Left forelimb (tissue), 1 donor: ENCODE measurements around the gene NYNRIN.
"Not testable (repeated sequence)": the region's sequence is repeated elsewhere in the genome, so short reads cannot be mapped to it uniquely, and the experiment has no call there.

Experiments
- DNase-seq: peaks from one replicate; pipeline ENCODE4 v3.0.0-alpha.2; 2018; ENCODE audit warnings: low spot score

NYNRIN gene

GRCh38 chr14:24369907-24370687 lies 28.7 kb upstream of the NYNRIN start:
- DNase-seq = no peak

GRCh38 chr14:24370748-24371147 lies 28.1 kb upstream of the NYNRIN start:
- no peak for DNase-seq

- not testable (repeated sequence) for DNase-seq
Measured at GRCh38 chr14:24371605-24372004, 27.2 kb upstream of the NYNRIN start.

- DNase-seq = no peak
Measured at GRCh38 chr14:24372701-24373416, 25.9 kb upstream of the NYNRIN start.

DNA sequence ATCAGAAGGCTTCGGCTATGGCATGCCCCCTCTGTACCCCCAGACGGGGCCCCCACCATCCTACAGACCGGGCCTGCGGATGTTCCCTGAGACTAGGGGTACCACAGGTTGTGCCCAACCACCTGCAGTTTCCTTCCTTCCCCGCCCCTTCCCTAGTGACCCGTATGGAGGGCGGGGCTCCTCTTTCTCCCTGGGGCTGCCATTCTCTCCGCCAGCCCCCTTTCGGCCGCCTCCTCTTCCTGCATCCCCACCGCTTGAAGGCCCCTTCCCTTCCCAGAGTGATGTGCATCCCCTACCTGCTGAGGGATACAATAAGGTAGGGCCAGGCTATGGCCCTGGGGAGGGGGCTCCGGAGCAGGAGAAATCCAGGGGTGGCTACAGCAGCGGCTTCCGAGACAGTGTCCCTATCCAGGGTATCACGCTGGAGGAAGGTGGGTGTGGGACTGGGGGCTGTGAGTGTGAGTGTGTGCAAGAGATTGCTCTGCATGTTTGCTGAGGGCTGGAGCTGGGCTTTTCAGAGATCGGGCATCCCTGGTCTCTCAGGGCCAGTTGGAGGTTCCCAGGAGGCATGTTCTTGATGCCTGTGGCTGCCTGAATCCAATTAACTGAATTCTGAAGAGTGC lies 22.2 kb upstream of the NYNRIN start:
- DNase-seq = no peak

GRCh38 chr14:24377126-24377525 lies 21.7 kb upstream of the NYNRIN start:
- DNase-seq = no peak

- no peak for DNase-seq
Measured at GRCh38 chr14:24377657-24378056, 21.1 kb upstream of the NYNRIN start.

- no peak for DNase-seq
Measured at GRCh38 chr14:24378327-24378726, 20.5 kb upstream of the NYNRIN start.

GRCh38 chr14:24378981-24379906 lies 19.6 kb upstream of the NYNRIN start:
- DNase-seq = no peak

DNA sequence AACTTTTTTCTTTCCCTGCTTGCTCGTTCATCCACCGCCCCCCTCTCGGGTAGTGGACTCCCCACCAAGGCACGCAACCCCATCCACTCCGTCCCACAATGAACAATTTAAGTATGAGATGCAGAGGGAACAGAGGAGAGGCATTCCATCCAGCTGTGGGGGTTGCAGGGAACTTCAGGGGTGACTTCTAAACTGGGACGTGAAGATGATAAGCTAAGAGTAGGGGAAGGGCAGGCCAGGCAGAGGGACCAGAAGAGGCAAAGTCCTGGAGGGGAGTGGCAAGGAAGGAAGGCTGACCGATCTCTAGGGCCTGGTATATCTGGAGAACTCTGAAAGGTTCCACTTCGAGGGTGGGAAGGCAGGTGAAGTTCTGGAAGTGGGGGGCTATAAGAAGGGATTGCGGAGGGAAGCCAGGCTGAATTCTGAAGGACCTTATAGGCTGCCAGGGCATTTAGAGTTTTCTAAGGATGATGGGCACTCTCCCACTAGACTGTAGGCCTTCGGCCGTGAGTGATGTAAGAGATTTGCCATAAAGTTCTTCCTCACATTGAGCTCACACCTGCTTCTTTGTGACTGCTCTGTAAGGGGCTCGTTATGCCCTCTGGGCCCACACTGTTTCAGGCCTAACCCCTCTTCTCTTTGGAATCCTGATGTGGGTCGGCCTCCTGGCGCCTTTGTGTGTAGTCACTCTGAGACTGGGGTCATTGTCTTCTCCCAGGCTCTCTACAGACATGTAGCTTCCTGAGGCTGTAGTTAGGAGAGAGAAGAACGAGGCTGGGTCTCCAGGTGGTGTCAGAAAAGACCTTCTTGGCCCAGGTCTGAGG lies 18.7 kb upstream of the NYNRIN start:
- no peak for DNase-seq

DNA sequence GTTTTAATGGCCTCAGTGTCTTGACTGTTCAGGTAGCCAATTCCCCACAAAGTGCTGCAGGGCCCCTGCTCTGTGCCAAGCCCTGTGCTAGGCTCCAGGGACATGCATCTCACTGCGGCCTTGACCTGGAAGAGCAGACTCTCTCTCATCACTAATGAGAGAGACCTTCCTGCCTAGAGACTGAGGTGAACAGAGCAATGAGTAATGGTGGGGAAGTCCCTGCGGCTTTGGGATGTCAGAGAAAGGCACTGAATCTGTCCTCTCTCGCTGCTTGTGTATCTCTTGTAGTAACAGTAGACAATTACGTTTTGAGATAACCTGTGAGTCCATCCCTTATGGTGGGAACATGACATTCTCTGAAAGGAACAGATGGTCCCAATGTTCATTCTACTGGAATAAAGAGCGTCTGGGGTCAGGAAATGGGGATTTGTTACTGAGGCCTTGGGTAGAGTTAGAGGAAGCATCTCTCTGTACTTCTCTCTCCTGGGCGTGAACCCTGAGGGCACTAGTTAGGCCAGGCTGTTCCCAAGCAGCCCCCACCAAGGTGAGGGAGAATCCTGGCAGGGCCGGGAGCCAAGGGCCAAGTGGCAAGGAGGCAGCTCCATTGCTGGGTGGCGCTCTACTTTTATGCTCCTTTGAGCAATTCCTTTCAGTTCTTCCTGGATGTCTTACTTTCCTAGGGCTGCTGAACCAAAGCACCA lies 17.3 kb upstream of the NYNRIN start:
- DNase-seq = no peak

DNA sequence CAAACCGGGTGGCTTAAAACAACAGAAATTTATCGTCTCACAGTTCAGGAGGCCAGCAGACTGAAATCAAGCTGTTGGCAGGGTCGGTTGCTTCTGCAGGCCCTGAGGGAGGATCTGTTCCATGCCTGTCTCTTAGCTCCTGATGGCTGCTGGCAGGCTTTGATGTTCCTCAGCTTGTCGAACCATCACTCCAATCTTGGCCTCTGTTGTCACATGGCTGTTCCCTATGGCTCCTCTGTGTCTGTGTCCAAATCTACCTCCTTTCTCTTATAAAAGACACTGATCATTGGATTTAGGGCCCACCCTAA lies 16.8 kb upstream of the NYNRIN start:
- no peak for DNase-seq

GRCh38 chr14:24384169-24384568 lies 14.6 kb upstream of the NYNRIN start:
- no peak for DNase-seq

DNA sequence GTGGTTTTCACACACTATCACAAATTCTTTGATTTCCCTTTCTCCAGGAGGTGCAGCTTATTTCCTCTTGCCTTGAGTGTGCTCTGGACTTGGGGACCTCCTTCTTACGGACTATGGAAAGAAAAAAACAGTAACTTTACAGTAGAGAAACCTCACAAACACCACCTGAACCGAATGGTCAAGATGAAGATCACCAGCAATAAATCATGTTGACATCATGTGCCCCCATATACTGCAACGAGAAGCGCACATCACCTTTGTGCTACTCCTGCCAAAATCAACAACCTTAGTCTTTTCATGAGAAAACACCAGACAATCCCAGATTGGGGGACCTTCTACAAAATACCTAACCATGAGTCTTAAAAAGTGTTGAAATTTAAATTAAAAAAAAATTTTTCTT lies 13.3 kb upstream of the NYNRIN start:
- DNase-seq = no peak

GRCh38 chr14:24387009-24387345 lies 11.8 kb upstream of the NYNRIN start:
- no peak for DNase-seq

DNA sequence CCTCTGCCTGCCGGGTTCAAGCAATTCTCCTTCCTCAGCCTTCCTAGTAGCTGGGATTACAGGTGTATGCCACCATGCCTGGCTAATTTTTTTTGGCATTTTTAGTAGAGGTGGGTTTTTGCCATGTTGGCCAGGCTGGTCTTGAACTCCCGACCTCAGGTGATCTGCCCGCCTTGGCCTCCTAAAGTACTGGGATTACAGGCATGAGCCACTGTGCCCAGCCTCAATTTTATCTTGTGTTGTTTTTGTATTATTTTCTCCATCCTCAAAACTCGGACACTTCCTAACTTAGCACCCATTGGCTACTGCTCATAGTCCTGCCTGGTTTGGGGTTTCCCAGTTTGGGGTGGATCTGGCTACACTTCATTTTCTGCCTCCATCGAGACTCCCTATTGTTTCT lies 11.2 kb upstream of the NYNRIN start:
- DNase-seq = not testable (repeated sequence)

- DNase-seq = no peak
Measured at GRCh38 chr14:24388474-24389179, 10.2 kb upstream of the NYNRIN start.

DNA sequence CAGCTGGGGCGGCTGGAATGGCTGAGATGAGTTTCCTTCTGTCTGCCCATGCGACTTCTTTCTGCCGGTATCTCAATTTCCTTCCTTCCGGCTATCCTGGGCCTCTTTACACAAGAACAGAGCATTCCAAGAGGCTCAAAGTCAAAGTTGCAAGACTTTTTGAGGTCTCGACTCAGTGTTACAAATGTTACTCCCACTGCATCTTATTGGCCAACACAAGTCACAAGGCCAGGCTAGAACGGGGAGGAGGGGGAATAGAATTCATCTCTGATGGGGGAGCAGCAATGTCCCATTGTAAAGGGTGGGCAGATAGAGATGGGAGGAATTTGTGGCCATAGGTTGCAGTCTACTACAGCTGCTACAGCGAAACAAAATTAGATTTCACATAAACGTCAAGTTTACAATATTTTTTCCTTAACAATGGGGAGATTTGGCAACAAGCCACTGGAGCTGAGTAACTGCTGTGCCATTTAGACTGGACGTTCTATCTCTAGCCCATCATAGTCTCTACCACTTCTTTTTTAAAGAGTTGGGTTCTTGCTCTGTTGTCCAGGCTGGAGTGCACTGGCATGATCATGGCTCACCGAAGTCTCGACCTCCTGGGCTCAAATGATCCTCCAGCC lies 9.5 kb upstream of the NYNRIN start:
- no peak for DNase-seq

DNA sequence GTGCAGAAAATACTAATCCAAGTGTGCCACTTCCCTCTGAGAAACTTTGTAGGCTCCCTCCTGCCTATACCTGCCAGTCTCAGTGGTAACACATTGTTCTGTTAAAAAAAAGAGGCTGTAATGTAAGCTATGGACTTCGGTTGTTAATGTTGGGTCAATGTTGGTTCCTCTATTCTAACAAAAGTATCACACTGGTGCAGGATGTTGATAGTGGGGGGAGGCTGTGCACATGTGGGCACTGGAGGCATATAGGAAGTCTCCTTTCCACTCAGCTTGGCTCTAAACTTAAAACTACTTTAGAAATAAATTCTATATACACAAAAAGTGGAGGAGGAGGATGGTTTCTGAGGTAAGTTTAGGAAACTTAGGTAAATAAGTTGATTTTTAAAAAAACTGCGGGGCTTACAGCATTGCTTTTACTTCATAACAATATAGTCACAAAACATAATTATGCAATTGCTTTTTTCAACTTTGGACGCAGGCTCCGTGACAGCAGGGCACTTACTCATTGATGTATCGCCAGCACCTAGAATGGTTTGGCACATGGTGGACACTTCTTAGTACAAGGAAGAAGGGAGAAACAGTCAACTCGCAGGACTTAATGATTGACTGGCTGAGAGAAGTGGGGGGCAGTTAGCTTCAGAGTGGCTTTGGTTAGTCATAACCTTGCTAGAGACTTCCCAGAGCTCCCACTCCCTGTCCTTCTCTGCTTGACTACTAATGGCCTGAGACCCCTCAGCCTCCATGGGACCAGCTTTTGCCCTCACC lies 7.9 kb upstream of the NYNRIN start:
- DNase-seq = no peak
